Activated CD4-positive, alpha-beta T cell treated with anti-CD3 and anti-CD28 coated beads, Interleukin-10, Interleukin-2, amounts not matched to agents 100 ng/mL and 50 ng/mL, durations not matched to agents 16 hours and 8 hours (primary cell): ENCODE data around the gene KIF20A.
"Not testable (repeated sequence)": the region's sequence is repeated elsewhere in the genome, so short reads cannot be mapped to it uniquely, and the experiment has no call there.

Source experiments
- DNase-seq: peaks from one replicate; pipeline ENCODE4 v3.0.0-alpha.2; 2020

The KIF20A gene

DNA sequence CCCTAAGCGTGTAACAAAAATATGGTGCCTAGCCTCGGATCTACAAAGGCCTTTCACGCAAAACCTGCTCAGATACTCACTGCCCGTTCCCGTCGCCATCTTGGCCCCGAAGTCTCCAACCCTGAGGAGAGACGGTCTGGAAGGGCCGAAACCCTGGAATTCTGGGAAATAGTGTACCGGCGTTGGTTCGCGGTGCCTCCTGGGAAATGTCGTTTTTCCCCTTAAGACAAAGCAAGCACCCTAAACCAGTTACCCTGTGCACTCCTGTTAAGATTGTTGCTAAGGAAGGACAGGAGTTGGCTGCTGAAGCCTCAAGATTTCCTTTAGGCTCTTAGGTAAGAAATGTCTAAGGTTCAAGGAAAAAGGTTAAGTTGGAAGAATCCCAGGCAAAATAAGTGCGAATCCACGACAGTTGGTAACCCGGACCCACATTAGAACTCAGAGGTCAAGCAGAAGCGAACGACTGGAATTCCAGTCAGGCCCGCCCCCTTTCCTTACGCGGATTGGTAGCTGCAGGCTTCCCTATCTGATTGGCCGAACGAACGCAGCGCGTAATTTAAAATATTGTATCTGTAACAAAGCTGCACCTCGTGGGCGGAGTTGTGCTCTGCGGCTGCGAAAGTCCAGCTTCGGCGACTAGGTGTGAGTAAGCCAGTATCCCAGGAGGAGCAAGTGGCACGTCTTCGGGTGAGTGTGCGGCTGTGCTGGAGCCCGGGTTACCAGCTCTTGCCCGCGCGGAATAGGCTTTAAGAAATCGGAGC lies at the start of gene KIF20A, which contains the start of gene BRD8:
Gene KIF20A (plus strand): TSS at position 597 of the 761 bp plus-strand sequence. CDS start 569 bp downstream, outside the sequence.
Gene BRD8 (minus strand): TSS at position 115 of the 761 bp plus-strand sequence. CDS start 16 bp downstream, at position 99.
- peak; percentile 97 for DNase-seq

DNA sequence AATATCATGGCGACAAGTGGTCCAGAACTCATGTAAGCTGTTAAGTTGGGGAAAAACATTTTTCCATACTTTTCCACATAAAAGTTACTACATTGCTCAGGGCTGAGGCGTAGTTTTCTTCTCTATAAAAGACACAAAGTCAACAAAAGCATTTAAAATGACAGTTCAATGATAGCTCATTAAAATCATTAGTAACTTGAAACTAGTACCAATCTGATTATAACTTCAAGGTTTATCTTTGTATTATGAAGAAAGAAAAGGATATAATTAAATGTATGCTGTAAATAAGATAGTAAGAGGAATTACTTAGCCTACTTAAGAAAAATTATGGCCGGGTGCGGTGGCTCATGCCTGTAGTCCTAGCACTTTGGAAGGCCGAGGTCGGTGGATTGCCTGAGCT lies 49.6 kb upstream of the KIF20A start:
- no peak for DNase-seq

DNA sequence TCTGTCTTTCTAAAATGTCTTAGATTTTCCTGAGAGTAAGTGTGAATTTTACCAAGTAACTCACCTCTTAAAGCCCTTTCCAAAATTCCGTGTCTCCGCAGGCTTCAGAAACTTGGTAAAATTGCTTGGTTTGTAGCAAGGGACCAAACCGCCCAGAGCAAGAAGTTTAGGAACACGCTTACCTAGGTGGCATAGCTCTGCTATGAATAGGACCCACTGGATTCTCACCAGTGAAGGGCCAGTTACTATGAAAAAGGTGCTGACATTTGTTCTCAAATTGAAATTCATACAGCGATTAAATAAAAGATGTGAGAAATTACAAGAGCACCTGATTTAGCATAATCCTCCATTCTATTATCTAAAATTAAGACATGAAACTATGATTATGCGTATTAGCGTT lies 46.4 kb upstream of the KIF20A start:
- DNase-seq: no peak

DNA sequence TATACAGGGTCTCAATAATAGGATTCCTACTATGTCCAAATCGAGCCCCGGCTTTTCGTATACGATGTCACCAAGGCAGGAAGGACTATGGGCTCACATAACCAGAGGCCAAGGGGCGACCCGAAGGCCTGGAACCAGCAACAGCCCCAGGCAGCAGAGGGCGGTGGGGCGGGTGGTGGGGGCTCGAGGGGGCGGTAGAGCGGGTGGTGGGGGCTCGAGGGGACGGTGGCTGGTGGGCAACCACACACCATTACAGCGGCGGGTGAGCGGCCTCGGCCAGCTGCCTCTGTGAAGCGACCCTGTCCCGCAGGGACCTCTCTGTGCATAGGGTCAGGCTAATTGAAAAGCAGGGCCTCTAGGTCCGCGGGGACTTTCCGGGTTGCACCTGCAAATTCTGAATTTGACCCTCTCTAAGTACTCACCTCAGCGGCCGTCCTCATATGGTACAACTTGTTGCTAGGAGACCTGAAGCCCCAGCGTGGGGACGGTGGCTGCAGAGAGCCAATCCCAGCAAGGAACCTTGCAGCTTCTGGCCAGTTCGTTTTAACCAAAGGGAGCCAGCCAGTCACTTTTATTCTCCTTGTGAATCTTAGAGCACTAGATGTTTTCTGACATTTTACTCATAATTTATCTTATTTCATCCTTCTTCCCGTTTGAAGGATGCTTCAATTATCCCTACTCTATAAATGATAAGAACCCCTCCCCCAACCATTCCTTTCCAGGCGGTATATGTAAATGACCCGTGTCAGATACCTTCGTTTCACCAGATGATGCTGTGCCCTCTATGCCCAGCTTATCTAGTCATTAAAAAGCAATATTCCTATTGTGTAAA lies 39.7 kb upstream of the KIF20A start, which contains the start of gene NME5:
Gene NME5 (minus strand): TSS at position 480 of the 832 bp plus-strand sequence. CDS start 648 bp downstream, outside the sequence.
- peak; percentile 7 for DNase-seq

DNA sequence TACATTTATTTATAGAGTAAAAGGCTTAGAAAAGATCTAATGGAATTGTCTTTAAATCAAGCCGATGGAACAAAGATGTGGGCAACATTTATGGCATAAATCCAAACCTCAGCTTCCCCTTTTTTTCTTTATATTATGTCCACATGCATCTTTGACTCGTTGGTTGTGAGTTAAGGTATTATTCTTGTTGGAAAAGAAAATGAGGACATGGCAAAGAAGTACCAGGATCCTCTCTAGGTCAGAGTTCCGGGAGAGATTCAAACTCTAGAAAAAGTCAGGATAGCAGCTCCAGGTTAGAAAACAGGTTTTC lies 39.2 kb upstream of the KIF20A start:
- DNase-seq: no peak

DNA sequence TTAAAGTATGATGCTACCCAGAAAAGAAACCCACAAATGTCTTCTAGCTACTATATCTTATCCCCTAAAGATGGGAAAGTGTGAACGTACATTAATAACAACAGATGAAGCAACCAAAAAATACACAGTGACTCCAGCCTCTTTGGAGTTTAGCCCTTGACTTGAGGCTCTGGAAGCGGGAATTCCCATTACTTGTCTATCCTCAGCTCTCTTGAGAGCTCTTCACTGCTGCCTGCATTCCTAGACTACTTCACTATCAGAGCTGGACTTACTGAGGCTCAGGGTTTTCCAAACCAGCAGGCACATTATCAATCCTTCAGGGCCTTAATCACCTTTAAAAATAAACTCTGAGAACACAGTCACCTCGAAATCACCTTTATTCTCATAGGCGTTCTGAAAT lies 38.6 kb upstream of the KIF20A start:
- DNase-seq: no peak

DNA sequence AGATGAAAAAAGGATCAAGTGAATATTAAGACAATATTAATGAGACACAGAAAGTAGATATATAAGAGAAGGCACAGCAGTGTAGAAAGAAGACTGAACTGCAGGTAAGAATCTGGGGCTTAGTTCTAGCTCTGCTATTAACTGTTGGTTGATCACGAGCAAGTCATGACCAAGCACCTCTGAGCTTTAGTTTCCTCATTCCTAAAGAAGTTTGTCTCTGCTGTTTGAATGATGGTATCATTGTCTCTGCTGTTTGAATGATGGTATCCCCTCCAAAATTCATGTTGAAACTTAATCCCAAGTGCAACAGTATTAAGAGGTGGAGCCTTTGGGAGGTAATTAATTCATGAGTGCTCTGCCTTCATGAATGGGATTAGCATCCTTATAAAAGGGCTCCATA lies 37.2 kb upstream of the KIF20A start:
- no peak for DNase-seq

DNA sequence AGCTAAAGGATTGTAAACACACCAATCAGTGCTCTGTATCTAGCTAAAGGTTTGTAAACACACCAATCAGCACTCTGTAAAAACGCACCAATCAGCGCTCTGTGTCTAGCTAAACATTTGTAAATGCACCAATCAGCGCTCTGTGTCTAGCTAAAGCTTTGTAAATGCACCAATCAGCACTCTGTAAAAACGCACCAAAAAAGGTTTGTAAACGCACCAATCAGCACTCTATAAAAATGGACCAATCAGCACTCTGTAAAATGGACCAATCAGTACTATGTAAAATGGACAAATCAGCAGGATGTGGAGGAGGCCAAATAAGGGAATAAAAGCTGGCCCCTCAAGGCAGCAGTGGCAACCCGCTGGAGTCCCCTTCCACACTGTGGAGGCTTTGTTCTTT lies 35.3 kb upstream of the KIF20A start:
- not testable (repeated sequence) for DNase-seq

DNA sequence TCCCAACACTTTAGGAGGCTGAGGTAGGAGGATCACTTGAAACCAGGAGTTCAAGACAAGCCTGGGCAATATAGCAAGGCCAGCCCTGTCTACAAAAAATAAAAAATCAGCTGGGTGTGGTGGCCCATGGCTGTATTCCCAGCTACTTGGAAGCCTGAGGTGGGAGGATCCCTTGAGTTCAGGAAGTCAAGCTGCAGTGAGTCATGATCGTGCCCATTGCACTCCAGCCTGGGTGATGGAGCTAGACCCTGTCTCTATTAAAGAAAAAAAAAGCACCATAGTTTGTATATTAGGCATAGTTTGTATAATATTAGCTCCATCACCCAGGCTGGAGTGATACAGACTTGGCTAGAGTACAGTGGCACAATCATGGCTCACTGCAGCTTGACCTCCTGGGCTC lies 30.1 kb upstream of the KIF20A start:
- DNase-seq: no peak

DNA sequence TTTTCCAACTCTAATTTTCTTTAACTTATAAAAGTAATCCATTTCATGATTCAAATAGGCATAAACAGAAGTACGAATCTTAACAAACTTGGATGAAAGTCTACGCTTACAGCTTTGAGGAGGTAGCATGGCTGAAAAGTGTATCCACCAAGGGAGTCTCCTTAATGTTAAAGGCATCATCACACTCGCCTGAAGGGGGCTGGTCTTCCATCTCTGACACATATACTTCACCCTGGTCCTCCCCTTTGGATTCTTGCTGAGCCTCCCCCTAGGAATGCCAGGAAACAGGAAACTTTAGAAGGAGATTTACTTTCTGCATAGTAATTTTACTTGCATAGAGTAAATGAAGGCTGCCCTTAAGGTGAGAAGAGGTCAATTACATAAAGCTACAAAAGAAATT lies 29.4 kb upstream of the KIF20A start:
- no peak for DNase-seq

DNA sequence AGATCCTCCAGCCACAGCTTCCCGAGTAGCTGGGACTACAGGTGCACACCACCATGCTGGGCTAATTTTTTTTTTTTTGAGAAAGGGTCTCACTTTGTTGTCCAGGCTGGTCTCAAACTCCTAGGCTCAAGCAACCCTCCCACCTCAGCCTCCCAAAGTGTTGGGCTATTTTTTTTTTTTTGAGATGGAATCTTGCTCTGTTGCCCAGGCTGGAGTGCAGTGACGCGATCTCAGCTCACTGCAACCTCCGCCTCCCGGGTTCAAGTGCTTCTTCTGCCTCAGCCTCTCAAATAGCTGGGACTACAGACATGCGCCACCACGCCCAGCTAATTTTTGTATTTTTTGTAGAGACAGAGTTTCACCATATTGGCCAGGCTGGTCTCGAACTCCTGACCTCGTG lies 22.9 kb upstream of the KIF20A start:
- DNase-seq: not testable (repeated sequence)

DNA sequence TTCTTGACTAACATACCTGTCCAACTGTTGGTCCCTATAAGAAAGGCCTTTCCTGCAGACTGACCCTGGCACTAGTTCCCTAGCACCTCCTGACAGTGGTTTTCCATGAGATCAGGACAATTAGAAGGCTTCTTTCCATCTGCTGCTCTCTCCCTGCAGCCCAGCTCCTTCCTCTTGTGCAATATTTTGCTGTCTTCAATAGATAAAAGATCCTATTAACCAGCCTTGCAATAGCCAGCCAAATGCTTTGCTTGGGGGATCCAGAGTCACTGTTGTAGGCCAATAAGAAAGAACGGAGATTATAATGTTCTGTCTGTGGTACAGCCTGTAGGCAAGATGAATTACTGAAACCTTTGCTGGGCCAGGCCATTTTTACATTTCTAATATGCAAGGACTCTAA lies 21.3 kb upstream of the KIF20A start:
- DNase-seq: no peak

DNA sequence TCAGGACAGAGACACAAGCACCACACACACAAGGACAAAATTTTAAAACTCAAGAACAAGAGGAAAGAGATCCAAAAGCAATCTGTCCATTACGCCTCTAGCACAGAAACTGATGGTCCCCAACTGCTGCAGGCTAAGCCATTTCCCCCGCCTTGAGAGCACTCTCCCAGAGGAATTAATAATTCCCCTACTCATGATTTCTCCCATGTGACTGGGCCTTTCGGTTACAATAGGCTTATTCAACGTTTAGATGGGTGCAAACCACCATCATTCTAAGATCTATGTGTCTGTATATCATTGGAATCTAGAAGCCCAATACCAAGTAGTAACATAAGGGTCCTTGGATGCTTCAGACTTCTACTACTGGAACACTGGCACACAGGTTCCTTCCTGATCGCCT lies 19.2 kb upstream of the KIF20A start:
- no peak for DNase-seq

DNA sequence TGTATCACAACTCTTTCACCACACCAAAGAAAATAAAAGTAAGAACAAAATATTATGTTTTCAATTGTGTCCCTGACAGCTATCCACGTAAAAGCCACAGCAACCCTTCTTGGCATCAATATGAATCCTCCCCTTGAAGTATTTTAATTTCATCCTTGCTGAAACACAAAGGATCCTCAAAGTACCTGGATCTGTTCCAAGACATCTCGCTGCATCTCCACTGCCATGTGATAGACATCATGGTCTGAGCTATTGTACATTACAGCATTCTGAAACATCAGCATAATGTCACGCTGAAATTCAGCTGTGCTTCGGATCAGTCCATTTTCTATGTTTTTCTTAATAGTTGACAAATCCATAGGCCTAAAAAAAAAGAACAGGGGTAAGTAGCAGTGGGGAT lies 18.2 kb upstream of the KIF20A start:
- DNase-seq: no peak

DNA sequence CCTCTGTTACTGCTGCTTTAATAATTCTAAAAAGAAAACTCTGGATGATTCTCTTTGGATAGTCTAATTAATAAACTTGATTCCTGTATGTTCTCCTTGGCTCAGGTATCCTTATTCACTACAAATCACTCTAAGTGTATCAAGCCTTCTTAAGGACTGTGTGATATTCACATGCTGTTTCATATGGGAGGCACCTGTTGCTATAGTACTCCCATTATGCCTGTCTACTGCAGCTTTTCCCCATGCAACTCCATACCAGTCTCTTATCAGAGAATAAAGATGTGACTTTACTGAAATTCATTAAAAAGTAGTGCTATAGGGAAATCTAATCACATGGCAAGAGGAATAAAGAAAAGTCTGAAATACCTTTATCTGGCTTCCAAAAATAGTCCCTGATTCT lies 15.2 kb upstream of the KIF20A start:
- DNase-seq: no peak

DNA sequence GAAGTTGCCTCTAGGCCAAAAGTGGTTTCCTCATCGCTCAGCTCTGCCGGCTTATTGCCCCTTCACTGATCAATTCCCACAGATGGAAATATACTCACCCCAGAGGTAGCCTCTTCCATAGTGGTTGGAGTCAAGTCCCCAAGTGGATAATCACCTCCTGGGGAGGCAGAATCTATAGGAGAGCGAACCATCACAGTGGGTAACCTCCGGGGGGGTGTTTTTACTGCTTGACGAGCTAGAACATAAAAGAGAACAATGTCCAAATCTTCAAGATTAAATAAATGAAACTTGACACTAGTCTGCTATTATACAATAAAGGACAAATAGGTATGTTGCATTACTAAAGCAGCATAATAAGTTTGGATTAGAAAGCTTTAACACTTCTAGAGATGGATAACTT lies 9.8 kb upstream of the KIF20A start:
- DNase-seq: no peak

DNA sequence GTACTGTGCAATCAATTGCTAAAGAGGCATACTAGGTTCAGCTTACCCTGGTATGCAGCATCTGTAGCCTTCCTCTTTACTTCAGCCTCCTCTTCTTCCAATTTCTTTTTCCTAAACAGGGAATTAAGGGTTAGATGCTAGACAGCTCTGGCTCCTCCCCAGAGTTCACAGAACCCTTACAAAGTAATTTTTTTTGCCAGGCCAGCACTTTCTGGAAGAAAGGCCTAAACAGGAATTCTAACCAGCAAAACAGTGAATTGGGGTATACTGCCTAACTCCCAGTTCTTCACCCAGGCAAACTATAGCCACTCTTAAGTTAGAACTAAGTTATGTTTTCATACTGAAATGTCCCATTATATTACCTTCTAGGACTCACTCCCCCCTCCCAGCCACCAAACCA lies 8.6 kb upstream of the KIF20A start:
- DNase-seq: no peak

DNA sequence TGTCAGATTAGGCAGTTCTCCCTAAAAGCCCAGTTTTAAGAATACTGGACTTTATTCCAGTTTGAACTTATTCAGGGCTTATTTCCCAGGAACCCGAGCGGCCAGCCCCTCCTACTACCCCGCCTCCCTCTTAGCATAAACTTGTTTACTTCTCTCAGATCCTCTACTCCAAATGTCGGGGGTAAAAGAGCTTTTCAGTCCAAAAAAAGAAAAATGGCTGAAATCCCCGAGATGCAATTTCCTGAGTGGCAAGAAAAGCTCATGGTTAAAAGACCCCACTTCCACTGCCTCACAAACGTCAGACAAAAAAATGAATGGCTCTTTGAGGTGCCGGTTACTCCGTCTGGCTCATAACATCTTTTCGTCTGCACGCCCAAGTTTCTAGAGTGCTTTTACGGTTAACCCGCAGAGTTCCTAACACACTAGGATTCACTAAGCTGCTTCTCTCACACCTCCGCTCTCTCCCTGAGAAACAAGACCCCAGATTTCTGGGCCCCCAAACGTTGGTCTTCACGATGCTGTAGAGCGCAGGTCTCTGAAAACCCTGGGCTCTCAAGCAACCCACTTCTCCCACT lies 884 bp upstream of the KIF20A start:
- peak; percentile 39 for DNase-seq

DNA sequence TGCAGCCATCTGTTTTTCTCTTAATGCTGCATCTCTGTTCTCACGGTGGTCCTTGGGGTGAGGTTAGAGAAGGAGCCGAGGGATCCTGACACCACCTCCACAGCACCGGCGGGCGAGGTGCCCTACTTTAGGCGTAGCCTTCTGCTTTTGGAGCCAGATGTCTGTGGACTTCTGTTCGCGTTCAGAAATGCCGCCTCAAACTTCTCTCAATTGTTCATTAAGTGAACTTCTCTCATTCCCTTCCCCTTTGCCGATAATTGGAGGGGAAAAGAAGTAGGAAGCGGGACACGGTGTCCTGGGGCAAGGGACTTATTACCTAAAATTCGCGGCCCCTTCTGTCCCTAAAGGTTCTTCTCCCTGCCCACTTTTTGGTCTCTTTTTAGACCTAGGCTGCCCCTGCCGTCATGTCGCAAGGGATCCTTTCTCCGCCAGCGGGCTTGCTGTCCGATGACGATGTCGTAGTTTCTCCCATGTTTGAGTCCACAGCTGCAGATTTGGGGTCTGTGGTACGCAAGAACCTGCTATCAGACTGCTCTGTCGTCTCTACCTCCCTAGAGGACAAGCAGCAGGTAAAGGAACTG lies 455 bp downstream of the KIF20A start:
- peak; percentile 12 for DNase-seq

DNA sequence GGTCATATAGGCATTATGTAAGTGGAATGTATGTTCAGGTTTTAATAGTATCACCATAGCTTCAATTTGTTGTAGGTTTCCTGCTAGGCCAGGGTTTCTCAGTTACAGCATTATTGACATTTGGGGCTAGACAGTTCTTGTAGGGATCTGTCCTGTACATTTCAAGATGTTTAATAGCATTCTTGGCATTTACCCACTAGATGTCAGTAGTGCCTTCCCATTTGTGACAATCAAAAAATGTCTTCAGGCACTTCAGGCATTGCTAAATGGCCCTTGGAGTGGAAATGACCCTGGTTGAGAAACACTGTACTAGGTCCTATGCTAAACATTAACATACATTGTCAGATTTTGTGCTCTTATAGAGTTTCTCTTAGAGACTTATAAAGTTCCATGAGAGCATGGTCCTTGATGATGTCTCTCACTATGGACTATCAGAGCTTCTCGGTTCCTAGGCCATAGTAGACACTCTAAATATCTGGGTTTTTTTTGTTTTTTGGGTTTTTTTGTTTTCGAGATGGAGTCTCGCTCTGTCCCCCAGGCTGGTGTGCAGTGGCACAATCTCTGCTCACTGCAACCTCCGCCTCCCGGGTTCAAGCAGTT lies 1.4 kb downstream of the KIF20A start:
- peak; percentile 75 for DNase-seq

DNA sequence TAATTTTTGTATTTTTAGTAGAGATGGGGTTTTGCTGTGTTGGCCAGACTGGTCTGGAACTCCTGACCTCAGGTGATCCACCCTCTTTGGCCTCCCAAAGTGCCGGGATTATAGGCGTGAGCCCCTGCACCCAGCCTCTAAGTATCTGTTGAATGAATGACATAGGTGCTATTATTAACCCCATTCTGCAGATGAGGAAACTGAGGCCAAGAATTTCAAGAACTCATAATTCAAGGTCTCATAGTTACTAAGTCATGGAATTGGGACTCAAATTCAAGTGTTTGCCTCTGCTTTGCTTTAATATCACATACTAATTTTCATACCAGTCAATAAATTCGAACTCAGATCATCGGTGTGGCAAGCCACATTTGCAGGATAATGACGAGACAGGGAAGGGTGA lies 1.9 kb downstream of the KIF20A start:
- DNase-seq: no peak

DNA sequence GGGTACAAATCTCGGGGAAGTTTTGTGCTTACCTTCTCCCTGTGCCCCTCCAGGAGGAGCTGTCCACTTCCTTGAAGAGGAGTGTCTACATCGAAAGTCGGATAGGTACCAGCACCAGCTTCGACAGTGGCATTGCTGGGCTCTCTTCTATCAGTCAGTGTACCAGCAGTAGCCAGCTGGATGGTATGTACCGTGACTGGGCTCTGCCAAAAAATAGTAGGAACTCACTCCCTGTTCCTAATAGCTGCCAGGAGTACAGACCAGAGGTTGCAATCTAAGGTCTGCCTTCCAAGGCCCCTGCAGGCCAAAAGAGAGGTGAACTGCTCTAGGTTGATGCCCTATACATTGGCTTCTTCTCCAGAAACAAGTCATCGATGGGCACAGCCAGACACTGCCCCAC lies 3.9 kb downstream of the KIF20A start:
- DNase-seq: no peak

DNA sequence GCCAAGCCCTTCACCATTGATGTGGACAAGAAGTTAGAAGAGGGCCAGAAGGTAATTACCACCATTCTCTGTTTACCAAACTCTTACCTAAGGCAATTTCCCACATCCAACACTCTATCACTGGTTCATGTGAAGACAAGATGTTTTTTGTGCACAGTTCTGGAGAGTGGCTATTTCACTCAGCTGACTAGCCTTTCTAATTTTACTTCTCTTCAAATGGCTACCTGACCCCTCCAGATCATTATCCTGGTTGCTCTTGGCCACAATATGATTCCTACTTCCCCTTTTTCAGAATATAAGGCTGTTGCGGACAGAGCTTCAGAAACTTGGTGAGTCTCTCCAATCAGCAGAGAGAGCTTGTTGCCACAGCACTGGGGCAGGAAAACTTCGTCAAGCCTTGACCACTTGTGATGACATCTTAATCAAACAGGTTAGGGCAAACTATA lies 7.1 kb downstream of the KIF20A start:
- DNase-seq: no peak
